HEK293T (cell line): Measurements from ENCODE around the gene DCUN1D3.

Experiments used
- CTCF ChIA-PET: fragments of 350-600 bp; formaldehyde crosslinking; extraction: SDS; loops from one replicate; lab custom pipeline; 2021; ENCODE audit warnings: antibody characterized with exemption, inconsistent platforms; lab: Yijun Ruan, JAX
- POLR2A ChIA-PET: fragments of 350-600 bp; formaldehyde crosslinking; extraction: SDS; loops from one replicate; lab custom pipeline; 2020; ENCODE audit warnings: antibody characterized with exemption, inconsistent platforms; lab: Yijun Ruan, JAX
- DNase-seq: peaks from one replicate; pipeline ENCODE4 v3.0.0; 2012; ENCODE audit warnings: mixed read lengths; ENCODE audit errors: extremely low spot score
- ARNT ChIP-seq: fragments of 450-650 bp; IDR thresholded peaks from 2 replicates; pipeline ENCODE4 v1.6.1; 2017; ENCODE audit warnings: mild to moderate bottlenecking
- BHLHE40 ChIP-seq: fragments of 450-650 bp; IDR thresholded peaks from 2 replicates; pipeline ENCODE4 v1.6.1; 2016; ENCODE audit warnings: mild to moderate bottlenecking, moderate library complexity, borderline replicate concordance
- CTBP1 ChIP-seq: fragments of 450-650 bp; IDR thresholded peaks from 2 replicates; pipeline ENCODE4 v1.6.1; 2016; ENCODE audit warnings: borderline replicate concordance
- ELF4 ChIP-seq: fragments of 450-650 bp; IDR thresholded peaks from 2 replicates; pipeline ENCODE4 v1.6.1; 2017; ENCODE audit warnings: antibody characterized with exemption
- FOXA1 ChIP-seq: fragments of 450-650 bp; IDR thresholded peaks from 2 replicates; pipeline ENCODE4 v1.6.1; 2016; ENCODE audit warnings: mild to moderate bottlenecking
- FOXK2 ChIP-seq: fragments of 450-650 bp; IDR thresholded peaks from 2 replicates; pipeline ENCODE4 v1.6.1; 2016; ENCODE audit warnings: mild to moderate bottlenecking
- FOXM1 ChIP-seq: fragments of 450-650 bp; IDR thresholded peaks from 2 replicates; pipeline ENCODE4 v1.6.1; 2017; ENCODE audit warnings: mild to moderate bottlenecking, borderline replicate concordance
- HDGF ChIP-seq: fragments of 450-650 bp; IDR thresholded peaks from 2 replicates; pipeline ENCODE4 v1.6.1; 2017; ENCODE audit warnings: antibody characterized with exemption, borderline replicate concordance
- L3MBTL2 ChIP-seq: fragments of 450-650 bp; conservative IDR thresholded peaks from 2 replicates; pipeline ENCODE4 v1.6.1; 2016; ENCODE audit warnings: mild to moderate bottlenecking
- LEF1 ChIP-seq: fragments of 450-650 bp; IDR thresholded peaks from 2 replicates; pipeline ENCODE4 v1.6.1; 2017; ENCODE audit warnings: mild to moderate bottlenecking, borderline replicate concordance
- NFRKB ChIP-seq: fragments of 450-650 bp; IDR thresholded peaks from 2 replicates; pipeline ENCODE4 v1.6.1; 2016; ENCODE audit warnings: mild to moderate bottlenecking, moderate library complexity
- PKNOX1 ChIP-seq: fragments of 450-650 bp; IDR thresholded peaks from 2 replicates; pipeline ENCODE4 v1.6.1; 2016
- SP1 ChIP-seq: fragments of 450-650 bp; IDR thresholded peaks from 2 replicates; pipeline ENCODE4 v1.6.1; 2017
- SUZ12 ChIP-seq: fragments of 450-650 bp; IDR thresholded peaks from 2 replicates; pipeline ENCODE4 v1.6.1; 2016; ENCODE audit warnings: mild to moderate bottlenecking
- TARDBP ChIP-seq: fragments of 450-650 bp; IDR thresholded peaks from 2 replicates; pipeline ENCODE4 v1.6.1; 2016
- ZNF384 ChIP-seq: fragments of 450-650 bp; IDR thresholded peaks from 2 replicates; pipeline ENCODE4 v1.6.1; 2016

Gene DCUN1D3

GRCh38 chr16:20903116-20903898 lies 3.1 kb upstream of the DCUN1D3 start:
- CTCF ChIA-PET: no interaction called here
- POLR2A ChIA-PET: interaction anchor here (1.4 kb wide), 1 partner anchor 97 kb away, joined by 4 read pairs; the partner anchor contains the start of genes ERI2 and REXO5
- no peak for DNase-seq
- no peak for TF ChIP-seq ZNF384
- no peak for TF ChIP-seq FOXK2
- TF ChIP-seq HDGF: no peak
- TF ChIP-seq LEF1: no peak

DNA sequence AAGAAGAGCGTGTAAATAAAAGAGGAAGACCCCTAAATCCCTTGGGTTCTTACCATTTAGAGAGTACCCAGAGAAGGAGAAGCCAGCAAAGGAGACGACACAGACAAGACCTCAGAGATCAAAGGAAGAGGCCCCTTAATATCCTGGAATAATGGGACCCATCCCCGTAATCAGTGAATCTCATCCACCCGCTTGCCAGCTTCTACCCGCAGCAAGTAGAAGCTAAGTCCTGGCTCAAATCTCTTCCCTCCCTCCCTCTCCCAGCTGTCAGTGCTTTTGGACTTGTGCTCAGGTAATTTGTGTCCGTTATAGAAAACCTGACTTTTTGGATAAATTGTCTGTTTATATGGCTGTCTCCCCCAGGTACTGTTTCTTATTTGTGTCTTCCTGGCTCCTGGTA lies 2.3 kb upstream of the DCUN1D3 start:
- no peak for TF ChIP-seq FOXA1
- no peak for TF ChIP-seq SUZ12
- CTCF ChIA-PET: no interaction called here
- DNase-seq: no peak
- POLR2A ChIA-PET: interaction anchor here (1.4 kb wide), 1 partner anchor 96 kb away, joined by 4 read pairs; the partner anchor contains the start of genes ERI2 and REXO5

GRCh38 chr16:20901436-20902112 lies 1.4 kb upstream of the DCUN1D3 start:
- CTCF ChIA-PET: no interaction called here
- POLR2A ChIA-PET: no interaction called here
- DNase-seq: peak; percentile 21
- TF ChIP-seq L3MBTL2: peak; percentile 37; the same call in 1 of the 2 replicates
- TF ChIP-seq ARNT: no peak
- TF ChIP-seq NFRKB: no peak
- TF ChIP-seq SUZ12: no peak
- TF ChIP-seq ZNF384: no peak

GRCh38 chr16:20901068-20901435 lies 894 bp upstream of the DCUN1D3 start:
- DNase-seq: no peak
- ChIA-PET CTCF (no interaction called here), POLR2A (interaction anchor here (1.1 to 2.0 kb wide), 3 partner anchors 13 to 94 kb away, joined by 4 to 5 read pairs (median 4); no protein-coding TSS in a partner anchor)
- TF ChIP-seq ARNT (no peak), HDGF (no peak)

- TF ChIP-seq FOXM1: no peak
- TF ChIP-seq ELF4: no peak
- no peak for TF ChIP-seq LEF1
- TF ChIP-seq BHLHE40: no peak
- TF ChIP-seq HDGF: no peak
- no peak for TF ChIP-seq ARNT
- TF ChIP-seq SUZ12: no peak
- no peak for TF ChIP-seq SP1
- no peak for TF ChIP-seq L3MBTL2
- no peak for TF ChIP-seq CTBP1
- TF ChIP-seq FOXK2: no peak
- TF ChIP-seq FOXA1: no peak
- TF ChIP-seq NFRKB: no peak
- ChIA-PET POLR2A (interaction anchor here (1.0 to 2.0 kb wide), 7 partner anchors 12 to 93 kb away, joined by 3 to 6 read pairs (median 4); no protein-coding TSS in a partner anchor), CTCF (no interaction called here)
- peak; percentile 15 for DNase-seq
Observed at GRCh38 chr16:20899477-20900298, 470 bp downstream of the DCUN1D3 start.

DNA sequence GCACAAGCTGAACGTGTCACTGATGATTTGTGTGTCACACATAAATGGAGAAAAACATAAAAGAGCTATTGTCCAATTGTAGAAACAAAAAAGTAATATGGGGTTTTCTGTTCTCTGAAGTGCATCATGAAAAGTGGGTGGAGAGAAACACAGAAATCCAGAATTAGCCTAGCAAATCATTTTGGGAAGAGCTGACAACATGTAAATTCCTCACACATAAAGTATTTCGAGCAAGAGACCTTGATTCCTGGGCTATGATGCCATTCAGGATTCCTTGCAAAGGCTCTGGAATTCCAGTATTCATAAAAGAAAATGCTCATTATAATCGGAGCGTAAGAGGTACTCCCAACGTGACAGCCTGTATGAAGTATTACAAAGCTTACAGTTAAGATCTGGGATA lies 1.1 kb downstream of the DCUN1D3 start:
- ChIA-PET POLR2A (interaction anchor here (1.0 to 2.0 kb wide), 2 partner anchors 11 to 92 kb away, joined by 3 to 5 read pairs; no protein-coding TSS in a partner anchor), CTCF (no interaction called here)
- DNase-seq: no peak
- no peak for TF ChIP-seq ELF4
- TF ChIP-seq FOXM1: no peak
- no peak for TF ChIP-seq TARDBP
- TF ChIP-seq SUZ12: no peak
- no peak for TF ChIP-seq PKNOX1
- TF ChIP-seq BHLHE40: no peak
- no peak for TF ChIP-seq CTBP1
- no peak for TF ChIP-seq FOXK2
- TF ChIP-seq ARNT: no peak
- no peak for TF ChIP-seq SP1
- no peak for TF ChIP-seq L3MBTL2
- TF ChIP-seq LEF1: no peak
- no peak for TF ChIP-seq HDGF
- no peak for TF ChIP-seq ZNF384

DNA sequence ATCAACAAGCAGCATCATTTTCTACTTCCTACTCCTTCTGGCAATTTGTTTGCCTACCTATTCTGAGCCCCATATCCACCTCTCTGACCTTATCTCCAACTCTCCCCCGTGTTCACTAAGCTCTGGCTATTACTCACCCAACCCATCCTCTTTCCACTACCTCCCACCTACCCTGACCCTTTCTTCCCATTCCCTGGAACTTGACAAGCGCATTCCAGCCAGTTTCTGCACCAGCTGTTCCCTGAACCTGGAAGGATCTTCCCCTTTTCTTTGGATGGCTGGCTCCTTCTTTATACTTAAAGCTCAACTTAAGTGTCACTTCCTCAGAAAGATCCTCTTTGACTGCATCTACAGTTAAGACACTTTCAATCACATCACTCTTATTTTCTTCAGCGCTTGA lies 2.2 kb downstream of the DCUN1D3 start:
- POLR2A ChIA-PET: no interaction called here
- TF ChIP-seq CTBP1 (no peak), FOXK2 (no peak), SP1 (no peak), LEF1 (no peak), HDGF (no peak), ELF4 (no peak), BHLHE40 (no peak), SUZ12 (no peak), L3MBTL2 (no peak), PKNOX1 (no peak), ARNT (no peak), FOXM1 (no peak), ZNF384 (no peak), TARDBP (no peak), NFRKB (no peak), FOXA1 (no peak)
- CTCF ChIA-PET: no interaction called here
- DNase-seq: no peak
